Endodermal cell (in vitro differentiated cells): ENCODE data around the gene NDFIP1. TPM values are rescaled to one million over a fixed set of nuclear protein-coding genes. Genes with fewer than 3 reads are reported as not detected.
"Not testable (repeated sequence)": the region's sequence is repeated elsewhere in the genome, so short reads cannot be mapped to it uniquely, and the experiment has no call there.

ENCODE experiments used
- DNase-seq: peaks from one replicate; pipeline ENCODE4 v3.0.0-alpha.2; 2017
- H3K27ac ChIP-seq: 2 replicates; pipeline ENCODE4 v1.5.1; 2013; ENCODE audit warnings: mild to moderate bottlenecking, low read depth, low read length, moderate library complexity
- H3K27me3 ChIP-seq: 2 replicates; pipeline ENCODE4 v1.6.1; 2013; ENCODE audit warnings: mild to moderate bottlenecking, low read length, moderate library complexity; ENCODE audit not compliant: insufficient read depth, control insufficient read depth, poor library complexity, severe bottlenecking
- H3K36me3 ChIP-seq: 2 replicates; pipeline ENCODE4 v1.7.0; 2013; ENCODE audit warnings: mild to moderate bottlenecking, low read length, moderate library complexity; ENCODE audit not compliant: control insufficient read depth, insufficient read depth
- H3K4me1 ChIP-seq: one replicate; pipeline ENCODE4 v1.7.0; 2013; ENCODE audit warnings: low read length; ENCODE audit not compliant: control insufficient read depth, insufficient read depth
- H3K4me3 ChIP-seq: 2 replicates; pipeline ENCODE4 v1.5.1; 2013; ENCODE audit warnings: mild to moderate bottlenecking, low read length, moderate library complexity
- H3K9ac ChIP-seq: 2 replicates; pipeline ENCODE4 v1.6.1; 2013; ENCODE audit warnings: mild to moderate bottlenecking, low read length, moderate library complexity; ENCODE audit not compliant: poor library complexity, severe bottlenecking; ENCODE audit errors: extremely low read depth
- H3K9me3 ChIP-seq: 2 replicates; pipeline ENCODE4 v1.6.1; 2013; ENCODE audit warnings: mild to moderate bottlenecking, low read length, moderate library complexity; ENCODE audit not compliant: control insufficient read depth
- H3K27ac Mint-ChIP-seq: 2 replicates; pipeline ENCODE4 v1.8.0; 2020; ENCODE audit warnings: mixed read lengths
- H3K27me3 Mint-ChIP-seq: 2 replicates; pipeline ENCODE4 v1.8.0; 2021; ENCODE audit warnings: mild to moderate bottlenecking, mixed read lengths; ENCODE audit not compliant: insufficient read depth
- H3K36me3 Mint-ChIP-seq: 2 replicates; pipeline ENCODE4 v1.8.0; 2020; ENCODE audit warnings: low read depth, mixed read lengths
- H3K4me1 Mint-ChIP-seq: 2 replicates; pipeline ENCODE4 v1.8.0; 2020; ENCODE audit warnings: mixed read lengths
- H3K4me3 Mint-ChIP-seq: 2 replicates; pipeline ENCODE4 v1.8.0; 2020; ENCODE audit warnings: mild to moderate bottlenecking, moderate library complexity, mixed read lengths
- H3K9me3 Mint-ChIP-seq: 2 replicates; pipeline ENCODE4 v1.8.0; 2020; ENCODE audit warnings: mild to moderate bottlenecking, mixed read lengths
- CTCF ChIP-seq: fragments of 200-600 bp; sonication (generic); conservative IDR thresholded peaks from 2 replicates; pipeline ENCODE4 v1.5.0; 2021; ENCODE audit warnings: antibody characterized with exemption, mild to moderate bottlenecking
- WGBS, 2 experiments: methylation state at CpG; one replicate each; pipeline versions ENCODE4 v1.1.5 to v1.1.7; 2013; ENCODE audit warnings: missing lambda C conversion rate in 2 of 2, mixed read lengths in 1 of 2; ENCODE audit not compliant: insufficient coverage in 1 of 2, insufficient read length in 1 of 2; 5-methylcytosine and 5-hydroxymethylcytosine counted together
- total RNA-seq, 2 donors: library from RNA; stranded (reverse); fragmentation: NEBNext Ultra II Directional in 1 of 2; extraction: Animal tissue kit (Norgen Biotek cat#: 25700) in 1 of 2; gene quantifications; 2 replicates in 1 of 2; 3 replicates in 1 of 2; pipeline ENCODE4 v1.2.1, GENCODE V29; 2021

NDFIP1 gene
- total RNA-seq, 2 donors from 2014 or later, result 46.2 to 49.0 TPM

GRCh38 chr5:142153674-142154448, 45.3 kb downstream of the NDFIP1 start:
- H3K9ac ChIP-seq, result no peak overlapping the region
- peaks cover 14% of the 10 kb centered on the region for H3K4me1 ChIP-seq
- Mint-ChIP-seq H3K4me1 (peaks cover 39% of the 10 kb centered on the region), H3K27ac (no peak overlapping the region), H3K36me3 (peaks cover 26% of the 10 kb centered on the region), H3K27me3 (no peaks in the 10 kb centered on the region), H3K4me3 (no peak overlapping the region), H3K9me3 (no peaks in the 10 kb centered on the region)
- no peak for TF ChIP-seq CTCF
- 95 to 98% methylated on average over 11 to 12 of the region's 12 CpGs for WGBS, 2 experiments
- DNase-seq, result no peak
- H3K36me3 ChIP-seq, result peaks cover 43% of the 10 kb centered on the region
- no peaks in the 10 kb centered on the region for H3K27me3 ChIP-seq
- H3K27ac ChIP-seq, result no peak overlapping the region
- H3K4me3 ChIP-seq, result no peak overlapping the region
- no peaks in the 10 kb centered on the region for H3K9me3 ChIP-seq

- H3K36me3 Mint-ChIP-seq, result peaks cover 22% of the 10 kb centered on the region
- Histone ChIP-seq H3K4me1 (peaks cover 14% of the 10 kb centered on the region), H3K36me3 (peaks cover 37% of the 10 kb centered on the region)
- H3K27me3 Mint-ChIP-seq, H3K4me3 Mint-ChIP-seq, H3K9me3 Mint-ChIP-seq, H3K27ac ChIP-seq, DNase-seq, H3K9me3 ChIP-seq, H3K27me3 ChIP-seq, H3K4me3 ChIP-seq, H3K9ac ChIP-seq, H3K27ac Mint-ChIP-seq: not testable (repeated sequence)
- H3K4me1 Mint-ChIP-seq, result peaks cover 44% of the 10 kb centered on the region
- 98% methylated on average over 8 of the region's 12 CpGs; no CpG with 5 or more reads in 1 of the 2 experiments for WGBS, 2 experiments
Measured at GRCh38 chr5:142154449-142154841, 45.9 kb downstream of the NDFIP1 start.

DNA sequence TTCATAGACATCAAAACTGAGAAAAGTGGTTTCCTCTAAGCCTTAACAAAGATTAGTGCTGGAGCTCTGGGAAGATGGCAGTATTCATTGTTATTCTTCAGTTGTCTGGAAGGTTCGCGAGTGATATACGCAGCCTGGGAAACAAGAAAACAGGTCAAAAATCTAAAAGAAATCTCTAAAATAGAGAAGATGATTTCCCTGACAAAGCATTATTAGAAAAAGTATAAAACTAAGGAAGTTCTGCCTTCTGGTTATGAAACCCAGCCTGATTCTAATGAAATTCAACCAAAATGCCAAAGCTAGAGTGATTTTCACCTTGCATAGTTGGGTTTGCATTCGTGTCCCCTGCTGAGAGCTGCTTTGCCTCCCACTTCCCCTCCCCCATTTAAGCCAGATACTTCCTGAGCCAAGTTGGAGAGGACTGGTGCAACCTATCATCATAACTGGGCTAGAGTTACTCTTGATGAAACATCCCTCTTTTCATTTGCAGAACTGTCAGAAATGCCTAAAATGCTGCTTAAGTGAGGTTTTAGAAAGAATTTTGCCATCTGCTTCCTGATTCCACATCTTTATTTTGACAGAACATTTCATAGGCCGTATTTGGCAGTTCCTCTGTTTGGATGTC, 48.4 kb downstream of the NDFIP1 start:
- no peaks in the 10 kb centered on the region for H3K9me3 ChIP-seq
- no peak for TF ChIP-seq CTCF
- H3K36me3 ChIP-seq, result peaks cover 29% of the 10 kb centered on the region
- peaks cover 18% of the 10 kb centered on the region for H3K4me1 ChIP-seq
- Mint-ChIP-seq H3K36me3 (peaks cover 14% of the 10 kb centered on the region), H3K27me3 (no peaks in the 10 kb centered on the region), H3K27ac (peak overlapping the region; percentile 80), H3K9me3 (no peaks in the 10 kb centered on the region), H3K4me3 (peak overlapping the region; percentile 27), H3K4me1 (peaks cover 65% of the 10 kb centered on the region)
- WGBS, 2 experiments, result 29 to 56% methylated on average over 3 to 5 of the region's 5 CpGs
- H3K9ac ChIP-seq, result no peak overlapping the region
- DNase-seq, result peak; percentile 83
- H3K27ac ChIP-seq, result no peak overlapping the region
- H3K4me3 ChIP-seq, result peak overlapping the region; percentile 15
- H3K27me3 ChIP-seq, result no peaks in the 10 kb centered on the region
